IMR-90 (cell line): ENCODE results near the gene IFT20. TPM values are rescaled to one million over a fixed set of nuclear protein-coding genes. Genes with fewer than 3 reads are reported as not detected.
"Not testable (repeated sequence)": the region's sequence is repeated elsewhere in the genome, so short reads cannot be mapped to it uniquely, and the experiment has no call there.

Source experiments
- ATAC-seq: fragments of 200-7000 bp; cut with Tn5 transposase; 2 replicates; pipeline ENCODE4 v1.9.1; 2020; ENCODE audit warnings: low read depth, mild to moderate bottlenecking, moderate library complexity
- BruUV-seq: library from RNA; stranded (reverse); fragments of 400-500 nt; replicated peaks from 2 replicates; lab custom pipeline; 2021; lab: Mats Ljungman, UMichigan
- CTCF ChIA-PET: fragments of 300-600 bp; formaldehyde crosslinking; extraction: SDS; loops from one replicate; lab custom pipeline; 2021; ENCODE audit warnings: antibody characterized with exemption; lab: Yijun Ruan, JAX
- POLR2A ChIA-PET: fragments of 300-600 bp; sonication (Branson Sonifier 250); formaldehyde crosslinking; loops from one replicate; lab custom pipeline; 2022; ENCODE audit warnings: antibody characterized with exemption; ENCODE audit not compliant: unreplicated experiment; lab: Charles Lee
- DNase-seq: peaks from one replicate; pipeline ENCODE4 v3.0.0; 2013
- H2AFZ ChIP-seq: replicated peaks from 2 replicates; pipeline ENCODE3; 2013; ENCODE audit warnings: low read length, mild to moderate bottlenecking; ENCODE audit not compliant: poor library complexity
- H2AK5ac ChIP-seq: 2 replicates; pipeline ENCODE4 v1.6.1; 2013; ENCODE audit warnings: low read depth, low read length, inconsistent platforms
- H2AK9ac ChIP-seq: replicated peaks from 2 replicates; pipeline ENCODE3; 2013; ENCODE audit warnings: mild to moderate bottlenecking, low read depth, low read length, moderate library complexity; ENCODE audit not compliant: poor library complexity
- H2BK120ac ChIP-seq: 2 replicates; pipeline ENCODE4 v1.6.1; 2013; ENCODE audit warnings: low read depth, low read length, inconsistent platforms
- H2BK15ac ChIP-seq: 3 replicates; pipeline ENCODE4 v1.6.1; 2013; ENCODE audit warnings: low read depth, low read length, inconsistent platforms
- H2BK20ac ChIP-seq: 2 replicates; pipeline ENCODE4 v1.6.1; 2013; ENCODE audit warnings: low read depth, mild to moderate bottlenecking, inconsistent platforms, low read length, moderate library complexity
- H2BK5ac ChIP-seq: 2 replicates; pipeline ENCODE4 v1.6.1; 2013; ENCODE audit warnings: mild to moderate bottlenecking, low read depth, low read length, inconsistent platforms; ENCODE audit not compliant: poor library complexity, severe bottlenecking
- H3K14ac ChIP-seq: replicated peaks from 2 replicates; pipeline ENCODE4 v1.6.1; 2013; ENCODE audit warnings: low read depth, low read length, inconsistent platforms
- H3K18ac ChIP-seq: 2 replicates; pipeline ENCODE4 v1.6.1; 2013; ENCODE audit warnings: low read depth, low read length, control low read depth
- H3K23ac ChIP-seq: 2 replicates; pipeline ENCODE4 v1.6.1; 2013; ENCODE audit warnings: low read depth, low read length, inconsistent platforms
- H3K27ac ChIP-seq: 2 replicates; pipeline ENCODE4 v1.5.1; 2013; ENCODE audit warnings: mild to moderate bottlenecking, control low read depth, low read length; ENCODE audit not compliant: insufficient read depth
- H3K27me3 ChIP-seq: 2 replicates; pipeline ENCODE4 v1.6.1; 2013; ENCODE audit warnings: low read length; ENCODE audit not compliant: control insufficient read depth, insufficient read depth
- H3K36me3 ChIP-seq: 2 replicates; pipeline ENCODE4 v1.6.1; 2013; ENCODE audit warnings: low read length, mixed read lengths; ENCODE audit not compliant: control insufficient read depth, insufficient read depth
- H3K4ac ChIP-seq: 2 replicates; pipeline ENCODE4 v1.6.1; 2013; ENCODE audit warnings: low read depth, low read length, inconsistent platforms
- H3K4me1 ChIP-seq: 2 replicates; pipeline ENCODE4 v1.6.1; 2013; ENCODE audit warnings: low read length, mixed read lengths; ENCODE audit not compliant: control insufficient read depth, insufficient read depth
- H3K4me2 ChIP-seq: 2 replicates; pipeline ENCODE4 v1.6.1; 2013; ENCODE audit warnings: low read depth, mild to moderate bottlenecking, control low read depth, low read length, moderate library complexity
- H3K4me3 ChIP-seq: 2 replicates; pipeline ENCODE4 v1.5.1; 2013; ENCODE audit warnings: low read depth, mild to moderate bottlenecking, control low read depth, low read length, moderate library complexity; ENCODE audit not compliant: insufficient read depth
- H3K56ac ChIP-seq: 2 replicates; pipeline ENCODE4 v1.6.1; 2013; ENCODE audit warnings: low read length, inconsistent platforms; ENCODE audit not compliant: insufficient read depth; ENCODE audit errors: extremely low read depth
- H3K79me1 ChIP-seq, 2 experiments: 2 replicates each; pipeline ENCODE4 v1.6.1; 2013; ENCODE audit warnings: low read length in 2 of 2, inconsistent platforms in 1 of 2, low read depth in 1 of 2
- H3K9ac ChIP-seq: 2 replicates; pipeline ENCODE4 v1.6.1; 2013; ENCODE audit warnings: low read depth, low read length, control low read depth
- H3K9me1 ChIP-seq: 2 replicates; pipeline ENCODE4 v1.6.1; 2013; ENCODE audit warnings: low read length, inconsistent platforms; ENCODE audit not compliant: insufficient read depth
- H3K9me3 ChIP-seq: 2 replicates; pipeline ENCODE4 v1.6.1; 2013; ENCODE audit warnings: low read length; ENCODE audit not compliant: control insufficient read depth, insufficient read depth
- H4K20me1 ChIP-seq: 2 replicates; pipeline ENCODE4 v1.6.1; 2013; ENCODE audit warnings: low read length, inconsistent platforms; ENCODE audit not compliant: insufficient read depth
- H4K5ac ChIP-seq: 2 replicates; pipeline ENCODE4 v1.6.1; 2013; ENCODE audit warnings: mild to moderate bottlenecking, low read depth, low read length, control low read depth
- H4K8ac ChIP-seq, 2 experiments: 2 replicates each; pipeline ENCODE4 v1.6.1; 2013; ENCODE audit warnings: low read depth in 2 of 2, low read length in 2 of 2, control low read depth in 1 of 2, inconsistent platforms in 1 of 2
- H4K91ac ChIP-seq: 2 replicates; pipeline ENCODE4 v1.6.1; 2013; ENCODE audit warnings: low read depth, low read length, inconsistent platforms; ENCODE audit not compliant: insufficient read depth
- WGBS, 2 experiments: methylation state at CpG; one replicate each; pipeline versions ENCODE4 v1.1.5 to v1.1.7; 2013; ENCODE audit warnings: missing lambda C conversion rate in 2 of 2; ENCODE audit not compliant: insufficient read length in 1 of 2; ENCODE audit errors: extremely low coverage in 2 of 2; 5-methylcytosine and 5-hydroxymethylcytosine counted together
- dilution Hi-C: fragments of 300-500 bp; cut with HindIII; formaldehyde crosslinking; loops from one replicate; pipeline ENCODE4 v1.14.3; 2018; ENCODE audit warnings: low sequenced_read_pairs; ENCODE audit not compliant: unreplicated experiment
- in situ Hi-C: fragments of 300-500 bp; cut with MboI; formaldehyde crosslinking; loops from 3 replicates; pipeline ENCODE4 v1.14.3; 2019; ENCODE audit warnings: low sequenced_read_pairs, inconsistent platforms, mixed read lengths
- intact Hi-C: fragments of 100-400 bp; cut with micrococcal nuclease; formaldehyde crosslinking; loops from 2 replicates; pipeline ENCODE4 v1.10.0; 2022
- polyA plus RNA-seq, 3 experiments: library from polyadenylated mRNA; depleted of rRNA; stranded (reverse); fragments of >200 nt; gene quantifications; 2 replicates each; pipeline ENCODE4 v1.2.3, GENCODE V29; 2012; ENCODE audit warnings: low replicate concordance in 1 of 3
- total RNA-seq: library from RNA; depleted of rRNA; stranded (reverse); fragments of >200 nt; gene quantifications from 2 replicates; pipeline ENCODE4 v1.2.3, GENCODE V29; 2012

IFT20 gene
- total and polyA plus RNA-seq, 2 of the 4 experiments (the other 2 are of a cell fraction) = 25.5 to 46.3 TPM

DNA sequence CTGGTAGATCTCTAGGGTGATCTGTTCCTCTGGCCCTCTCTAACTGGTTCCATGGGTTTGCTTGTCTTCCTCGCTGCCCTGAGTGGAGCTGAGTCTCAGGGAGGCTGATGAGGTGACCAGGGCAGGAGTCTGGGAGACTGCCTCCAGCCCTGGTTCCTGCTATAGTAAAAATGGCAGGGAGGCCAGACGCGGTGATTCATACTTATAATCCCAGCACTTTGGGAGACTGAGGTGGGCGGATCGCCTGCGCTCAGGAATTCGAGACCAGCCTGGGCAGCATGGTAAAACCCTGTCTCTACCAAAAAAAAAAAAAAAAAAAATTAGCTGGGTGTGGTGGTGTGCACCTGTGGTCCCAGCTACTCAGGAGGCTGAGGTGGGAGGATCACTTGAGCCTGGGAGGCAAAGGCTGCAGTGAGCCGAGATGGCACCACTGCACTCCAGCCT is 3.5 kb upstream of the IFT20 start:
- in situ Hi-C loops (loop anchor here (25.0 kb wide), 1 partner anchor 801 kb away; no protein-coding TSS in a partner anchor), intact Hi-C loops (loop anchor here (5.0 to 10.0 kb wide), 3 partner anchors 106 to 446 kb away; partner anchors contain the start of genes LYRM9 and NLK)
- H3K18ac ChIP-seq, H3K9me3 ChIP-seq, H2BK120ac ChIP-seq, POLR2A ChIA-PET, H3K56ac ChIP-seq, H3K9ac ChIP-seq, H3K14ac ChIP-seq, H2AFZ ChIP-seq, CTCF ChIA-PET, H3K27me3 ChIP-seq, H2BK15ac ChIP-seq, dilution Hi-C loops, H2BK20ac ChIP-seq, H3K23ac ChIP-seq, H4K5ac ChIP-seq, ATAC-seq, H3K27ac ChIP-seq, H3K4me3 ChIP-seq, DNase-seq, H2AK9ac ChIP-seq, H3K4me2 ChIP-seq, BruUV-seq: not testable (repeated sequence)
- Histone ChIP-seq H4K8ac (peak overlapping the region in 1 of 2 experiments; percentile 35; a peak in 1 of 4 replicates), H3K36me3 (peaks cover 42% of the 10 kb centered on the region), H3K4me1 (peaks cover 13% of the 10 kb centered on the region), H3K4ac (peak overlapping the region; percentile 81; the same call in 1 of the 2 replicates), H4K20me1 (peaks cover 45% of the 10 kb centered on the region; the same call in 1 of the 2 replicates), H2BK5ac (peak overlapping the region; percentile 57), H3K9me1 (peaks cover 16% of the 10 kb centered on the region), H3K79me1 (peaks cover 37 to 91% of the 10 kb centered on the region in 2 experiments), H4K91ac (peak overlapping the region; percentile 63; the same call in 1 of the 2 replicates), H2AK5ac (peak overlapping the region; percentile 59)
- 86% methylated on average over 1 of the region's 8 CpGs; no CpG with 5 or more reads in 1 of the 2 experiments for WGBS, 2 experiments
